Hepatocyte (in vitro differentiated cells): ENCODE measurements around the gene ZSCAN18.

Experiments
- CTCF ChIP-seq: fragments of 200-600 bp; sonication (generic); IDR thresholded peaks from 2 replicates; pipeline ENCODE4 v1.5.1; 2016; ENCODE audit warnings: antibody characterized with exemption, mild to moderate bottlenecking; ENCODE audit not compliant: poor library complexity
- EZH2 ChIP-seq: fragments of 200-600 bp; sonication (generic); IDR thresholded peaks from 2 replicates; pipeline ENCODE4 v1.6.1; 2016; ENCODE audit warnings: antibody characterized with exemption, mild to moderate bottlenecking, borderline replicate concordance
- EZH2phosphoT487 ChIP-seq: fragments of 200-600 bp; sonication (generic); IDR thresholded peaks from one replicate; pipeline ENCODE4 v1.6.1; 2018; ENCODE audit warnings: antibody characterized with exemption, mild to moderate bottlenecking, low read depth, moderate library complexity; ENCODE audit not compliant: unreplicated experiment, severe bottlenecking

GRCh38 chr19:58085348-58085875 lies 12.6 kb downstream of the ZSCAN18 start:
- TF ChIP-seq CTCF (no peak), EZH2phosphoT487 (no peak), EZH2 (no peak)
